Thoracic aorta (tissue), 2 donors: Measurements from ENCODE around the gene DYNC1LI1. TPM values are rescaled to one million over a fixed set of nuclear protein-coding genes. Genes with fewer than 3 reads are reported as not detected.

Source experiments
- ATAC-seq: fragments of 150-250 bp; one replicate; pipeline ENCODE4 v1.8.0; 2017; ENCODE audit warnings: low read depth; ENCODE audit not compliant: insufficient number of reproducible peaks, low FRiP score
- DNase-seq: peaks from one replicate; pipeline ENCODE4 v3.0.0-alpha.2; 2020; ENCODE audit warnings: low spot score
- H3K27ac ChIP-seq, 2 donors: fragments of 200-600 bp; sonication (generic); 1 replicate in 1 of 2; 2 replicates in 1 of 2; pipeline ENCODE4 v1.5.1; 2016; ENCODE audit warnings: mild to moderate bottlenecking in 2 of 2, moderate library complexity in 2 of 2
- H3K27me3 ChIP-seq: fragments of 200-600 bp; sonication (generic); replicated peaks from 2 replicates; pipeline ENCODE4 v1.6.0; 2016; ENCODE audit warnings: mild to moderate bottlenecking; ENCODE audit not compliant: insufficient read depth
- H3K36me3 ChIP-seq: fragments of 200-600 bp; sonication (generic); one replicate; pipeline ENCODE4 v1.5.1; 2016
- H3K4me1 ChIP-seq, 2 donors: fragments of 200-600 bp; sonication (generic); 1 replicate in 1 of 2; 2 replicates in 1 of 2; pipeline versions ENCODE4 v1.5.1 to v1.6.0; 2016; ENCODE audit warnings: low read depth in 2 of 2, mild to moderate bottlenecking in 1 of 2; ENCODE audit not compliant: control insufficient read depth in 1 of 2
- H3K4me3 ChIP-seq: fragments of 200-600 bp; sonication (generic); 2 replicates; pipeline ENCODE4 v1.5.1; 2016; ENCODE audit warnings: mild to moderate bottlenecking
- H3K9me3 ChIP-seq: fragments of 200-600 bp; sonication (generic); 2 replicates; pipeline ENCODE4 v1.5.1; 2016
- total RNA-seq, 2 donors: library from RNA; depleted of rRNA; stranded (reverse); fragments of >200 nt; gene quantifications; one replicate each; pipeline versions ENCODE4 v1.1.0 to v1.2.3, GENCODE V29; 2016
- TF ChIP-seq, protein P1 (sequence below): fragments of 200-600 bp; sonication (generic); IDR thresholded peaks from one replicate; pipeline ENCODE4 v1.5.1; 2019; ENCODE audit warnings: antibody characterized with exemption

The DYNC1LI1 gene
- total RNA-seq, 2 donors from 2014 or later, result 28.3 to 44.4 TPM

GRCh38 chr3:32508711-32509110, 61.9 kb downstream of the DYNC1LI1 start:
- Histone ChIP-seq H3K9me3 (no peaks in the 10 kb centered on the region), H3K4me3 (no peak overlapping the region), H3K27ac (no peak overlapping the region), H3K36me3 (no peaks in the 10 kb centered on the region), H3K27me3 (no peaks in the 10 kb centered on the region), H3K4me1 (no peaks in the 10 kb centered on the region)
- ATAC-seq (no peak), DNase-seq (no peak)
- TF ChIP-seq, protein P1, sequence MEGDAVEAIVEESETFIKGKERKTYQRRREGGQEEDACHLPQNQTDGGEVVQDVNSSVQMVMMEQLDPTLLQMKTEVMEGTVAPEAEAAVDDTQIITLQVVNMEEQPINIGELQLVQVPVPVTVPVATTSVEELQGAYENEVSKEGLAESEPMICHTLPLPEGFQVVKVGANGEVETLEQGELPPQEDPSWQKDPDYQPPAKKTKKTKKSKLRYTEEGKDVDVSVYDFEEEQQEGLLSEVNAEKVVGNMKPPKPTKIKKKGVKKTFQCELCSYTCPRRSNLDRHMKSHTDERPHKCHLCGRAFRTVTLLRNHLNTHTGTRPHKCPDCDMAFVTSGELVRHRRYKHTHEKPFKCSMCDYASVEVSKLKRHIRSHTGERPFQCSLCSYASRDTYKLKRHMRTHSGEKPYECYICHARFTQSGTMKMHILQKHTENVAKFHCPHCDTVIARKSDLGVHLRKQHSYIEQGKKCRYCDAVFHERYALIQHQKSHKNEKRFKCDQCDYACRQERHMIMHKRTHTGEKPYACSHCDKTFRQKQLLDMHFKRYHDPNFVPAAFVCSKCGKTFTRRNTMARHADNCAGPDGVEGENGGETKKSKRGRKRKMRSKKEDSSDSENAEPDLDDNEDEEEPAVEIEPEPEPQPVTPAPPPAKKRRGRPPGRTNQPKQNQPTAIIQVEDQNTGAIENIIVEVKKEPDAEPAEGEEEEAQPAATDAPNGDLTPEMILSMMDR, result no peak

- H3K9me3 ChIP-seq, result no peaks in the 10 kb centered on the region
- no peak for ATAC-seq
- TF ChIP-seq, protein P1, result no peak
- no peak overlapping the region for H3K4me3 ChIP-seq
- no peak overlapping the region for H3K27ac ChIP-seq
- no peaks in the 10 kb centered on the region for H3K27me3 ChIP-seq
- H3K36me3 ChIP-seq, result no peaks in the 10 kb centered on the region
- H3K4me1 ChIP-seq, result peaks cover 1 to 8% of the 10 kb centered on the region in 2 donors
- no peak for DNase-seq
These were observed 64.2 kb downstream of the DYNC1LI1 start for GRCh38 chr3:32506466-32506865.

DNA sequence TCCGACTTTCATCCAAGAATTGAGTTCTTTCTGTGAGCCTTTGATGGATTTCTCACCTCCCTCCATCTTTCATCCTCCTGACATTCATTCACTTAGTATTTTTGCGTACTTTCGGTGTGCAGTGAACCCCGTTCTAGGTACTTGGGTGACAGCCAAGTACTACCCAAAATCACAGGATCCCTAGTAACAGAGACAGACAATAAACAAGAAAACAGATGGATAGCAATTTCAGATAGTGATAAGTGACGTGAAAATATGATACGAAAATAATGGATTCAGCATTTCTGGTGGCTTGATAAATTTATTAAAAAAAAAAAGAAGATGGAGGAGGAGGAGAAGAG, 67.7 kb downstream of the DYNC1LI1 start:
- peaks cover 10 to 22% of the 10 kb centered on the region in 2 donors for H3K4me1 ChIP-seq

DNA sequence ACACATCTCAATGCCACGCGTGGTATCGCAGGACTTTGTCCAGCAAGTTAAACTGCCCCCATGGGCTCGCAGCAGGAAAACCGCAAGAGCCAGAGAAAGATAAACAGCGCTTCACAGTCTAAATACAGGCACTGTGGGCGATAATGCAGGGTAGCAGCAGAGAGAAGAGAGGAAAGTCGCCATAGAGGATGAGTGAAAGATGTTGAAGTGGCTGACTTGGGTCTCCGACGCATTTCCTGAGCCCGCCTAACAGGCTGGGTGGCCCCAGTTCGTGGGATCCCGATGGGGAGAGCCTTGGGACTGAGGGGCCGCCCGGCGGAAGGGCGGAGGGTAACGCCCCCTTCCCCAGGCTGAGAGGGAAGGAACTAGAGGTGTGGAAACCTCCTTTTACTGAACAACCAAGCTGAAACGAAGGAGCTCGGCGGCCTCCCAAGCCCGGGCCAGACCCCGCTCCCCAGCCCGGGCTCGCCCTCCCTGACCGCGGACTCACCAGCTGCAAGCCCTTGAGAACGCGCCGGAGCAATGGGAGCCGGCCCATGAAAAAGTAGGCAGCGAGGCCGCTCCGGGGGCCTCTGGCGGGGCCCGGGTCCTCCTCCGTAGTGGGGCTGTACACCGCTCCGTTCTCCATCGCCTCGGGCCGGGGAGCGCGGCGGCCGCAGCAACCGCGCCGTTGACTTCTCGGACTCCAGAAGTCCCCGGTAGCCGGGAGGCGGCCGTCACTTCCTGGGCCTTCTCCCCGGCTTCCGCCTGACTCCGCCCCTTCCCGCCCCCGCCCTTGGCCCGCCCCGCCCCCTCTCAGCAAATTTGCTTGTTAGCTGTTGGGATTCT, 68.3 kb downstream of the DYNC1LI1 start, which contains the start of gene CMTM6:
Gene CMTM6 (minus strand): TSS at position 735 of the 828 bp plus-strand sequence. CDS start 107 bp downstream, at position 628.
- Histone ChIP-seq H3K9me3 (no peaks in the 10 kb centered on the region), H3K36me3 (no peaks in the 10 kb centered on the region), H3K27me3 (no peaks in the 10 kb centered on the region), H3K4me3 (peak within 1 kb of the TSS; percentile 93), H3K4me1 (peaks cover 10 to 22% of the 10 kb centered on the region in 2 donors), H3K27ac (peak within 1 kb of the TSS; percentile 97 to 98)
- TF ChIP-seq, protein P1, result no peak
- DNase-seq, result peak; percentile 15
- ATAC-seq, result peak; percentile 84

More for the DNA sequence above, 67.7 kb downstream of the DYNC1LI1 start:
- DNase-seq, result no peak
- Histone ChIP-seq H3K27ac (peak overlapping the region; percentile 97 to 98), H3K27me3 (no peaks in the 10 kb centered on the region), H3K4me3 (peak overlapping the region; percentile 93), H3K36me3 (no peaks in the 10 kb centered on the region), H3K9me3 (no peaks in the 10 kb centered on the region)
- ATAC-seq, result peak; percentile 14
- TF ChIP-seq, protein P1, result no peak

DNA sequence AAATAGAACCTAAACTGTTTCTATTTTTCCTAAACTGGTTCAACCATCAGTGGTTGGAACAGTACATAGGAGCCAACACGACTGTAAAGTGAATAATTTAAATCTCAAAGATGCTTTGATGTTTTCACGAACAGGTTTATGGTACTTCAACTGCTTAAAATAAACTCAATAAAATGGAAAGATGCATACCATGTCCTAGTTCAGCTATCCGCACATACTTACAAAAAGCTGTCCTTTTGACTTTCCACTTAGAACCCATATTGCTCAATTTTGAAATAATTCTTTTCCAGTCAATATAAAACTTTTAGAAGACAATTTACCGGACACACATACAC, 68.9 kb downstream of the DYNC1LI1 start:
- Histone ChIP-seq H3K27me3 (no peaks in the 10 kb centered on the region), H3K36me3 (no peaks in the 10 kb centered on the region), H3K4me1 (peaks cover 10 to 22% of the 10 kb centered on the region in 2 donors), H3K27ac (peak overlapping the region; percentile 97 to 98), H3K4me3 (peak overlapping the region; percentile 93), H3K9me3 (no peaks in the 10 kb centered on the region)
- ATAC-seq (no peak), DNase-seq (no peak)
- TF ChIP-seq, protein P1, result no peak
